Stimulated activated CD4-positive, alpha-beta T cell treated with anti-CD3 and anti-CD28 coated beads, Interleukin-4, amount 100 ng/mL, for 1 hour (primary cell): ENCODE results near the gene RPH3AL.
"Not testable (repeated sequence)": the region's sequence is repeated elsewhere in the genome, so short reads cannot be mapped to it uniquely, and the experiment has no call there.

Source experiments
- DNase-seq: peaks from one replicate; pipeline ENCODE4 v3.0.0-alpha.2; 2020

The RPH3AL gene

DNA sequence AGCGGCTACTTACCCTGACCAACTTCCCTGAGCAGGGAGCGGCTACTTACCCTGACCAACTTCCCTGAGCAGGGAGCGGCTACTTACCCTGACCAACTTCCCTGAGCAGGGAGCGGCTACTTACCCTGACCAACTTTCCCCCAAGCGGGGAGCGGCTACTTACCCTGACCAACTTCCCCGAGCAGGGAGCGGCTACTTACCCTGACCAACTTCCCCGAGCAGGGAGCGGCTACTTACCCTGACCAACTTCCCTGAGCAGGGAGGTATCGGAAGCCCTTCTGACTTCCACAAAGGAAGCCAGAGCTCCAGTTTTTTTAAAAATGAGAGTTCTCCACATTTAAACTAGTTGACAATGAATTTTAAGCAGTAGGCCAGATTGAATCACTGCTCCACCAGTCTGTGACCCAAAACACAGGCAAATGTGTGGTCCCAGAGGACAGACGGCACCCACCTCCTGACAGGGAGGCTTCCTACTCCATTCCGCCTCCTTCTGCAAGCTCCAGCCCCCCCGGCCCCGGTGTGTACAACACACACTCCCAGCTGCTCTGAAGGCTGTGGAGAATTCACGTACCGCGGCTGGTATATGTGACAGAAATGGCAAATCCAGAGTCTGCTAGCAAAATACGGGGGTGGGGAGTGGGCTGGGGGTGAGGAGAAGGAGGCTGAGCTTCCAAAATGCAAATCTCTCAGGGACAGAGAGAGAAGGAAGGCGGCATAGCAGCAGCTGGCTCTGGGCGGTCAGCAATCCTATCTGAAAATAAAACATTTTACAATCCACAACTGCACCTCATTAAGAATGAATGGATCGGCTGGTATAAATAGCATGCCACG, 118.2 kb downstream of the RPH3AL start:
- DNase-seq: not testable (repeated sequence)

DNA sequence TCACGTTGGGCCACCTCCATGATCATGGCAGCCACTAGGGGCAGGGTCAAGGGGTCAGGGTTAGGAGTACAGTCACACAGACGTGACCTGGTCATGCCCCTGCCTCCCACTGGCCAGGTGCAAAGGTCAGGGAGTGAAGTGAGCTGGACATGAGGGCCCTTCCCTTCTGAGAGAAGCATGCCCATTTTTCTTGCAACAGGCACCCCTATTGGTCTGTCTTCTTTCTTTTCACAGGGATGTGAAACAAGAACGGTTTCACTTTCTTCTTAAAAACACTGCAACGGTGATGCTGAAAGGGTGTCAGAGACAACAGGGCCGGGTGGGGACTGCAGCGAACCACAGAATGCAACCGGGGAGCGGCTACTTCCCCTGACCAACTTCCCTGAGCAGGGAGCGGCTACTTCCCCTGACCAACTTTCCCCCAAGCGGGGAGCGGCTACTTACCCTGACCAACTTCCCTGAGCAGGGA, 119.1 kb downstream of the RPH3AL start:
- no peak for DNase-seq

DNA sequence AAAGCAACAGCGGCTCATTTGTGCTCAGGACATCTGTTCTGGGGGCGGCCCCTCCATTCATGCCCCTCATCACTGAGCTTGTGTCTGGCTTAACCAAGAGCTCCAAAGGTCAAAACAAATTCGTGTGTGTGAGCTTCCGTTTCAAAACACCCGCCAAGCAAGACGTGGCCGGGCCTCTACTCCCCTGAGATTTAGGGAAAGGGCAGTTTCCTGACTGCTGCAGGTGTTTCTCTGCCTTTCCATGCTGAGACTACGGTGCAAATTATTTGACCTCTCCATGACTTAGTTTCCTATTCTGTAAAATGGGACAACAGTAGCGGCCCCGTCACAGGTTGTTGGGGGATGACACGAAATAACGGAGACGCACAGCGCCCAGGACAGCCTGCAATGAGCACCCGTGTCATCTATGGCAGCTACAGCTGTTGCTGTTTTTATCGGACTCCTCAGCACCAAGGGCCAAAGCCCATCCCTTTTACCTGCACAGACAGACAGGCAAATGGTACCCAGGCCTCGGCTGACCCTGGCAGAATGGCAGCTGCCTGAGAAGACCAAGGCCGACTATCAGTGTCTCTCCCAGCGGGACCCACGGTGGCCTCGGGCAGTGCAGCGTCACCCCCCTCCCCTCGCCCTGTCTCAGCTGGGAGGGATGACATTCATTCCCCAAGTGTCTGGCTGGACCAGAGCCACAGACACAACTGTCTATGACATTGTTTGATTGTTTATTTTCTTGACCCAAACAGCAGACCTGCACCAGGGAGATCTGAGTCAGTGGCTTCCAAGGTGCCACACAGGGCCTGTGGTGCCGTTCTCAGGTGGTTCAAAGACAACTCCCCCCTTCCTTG, 120.4 kb downstream of the RPH3AL start:
- no peak for DNase-seq

DNA sequence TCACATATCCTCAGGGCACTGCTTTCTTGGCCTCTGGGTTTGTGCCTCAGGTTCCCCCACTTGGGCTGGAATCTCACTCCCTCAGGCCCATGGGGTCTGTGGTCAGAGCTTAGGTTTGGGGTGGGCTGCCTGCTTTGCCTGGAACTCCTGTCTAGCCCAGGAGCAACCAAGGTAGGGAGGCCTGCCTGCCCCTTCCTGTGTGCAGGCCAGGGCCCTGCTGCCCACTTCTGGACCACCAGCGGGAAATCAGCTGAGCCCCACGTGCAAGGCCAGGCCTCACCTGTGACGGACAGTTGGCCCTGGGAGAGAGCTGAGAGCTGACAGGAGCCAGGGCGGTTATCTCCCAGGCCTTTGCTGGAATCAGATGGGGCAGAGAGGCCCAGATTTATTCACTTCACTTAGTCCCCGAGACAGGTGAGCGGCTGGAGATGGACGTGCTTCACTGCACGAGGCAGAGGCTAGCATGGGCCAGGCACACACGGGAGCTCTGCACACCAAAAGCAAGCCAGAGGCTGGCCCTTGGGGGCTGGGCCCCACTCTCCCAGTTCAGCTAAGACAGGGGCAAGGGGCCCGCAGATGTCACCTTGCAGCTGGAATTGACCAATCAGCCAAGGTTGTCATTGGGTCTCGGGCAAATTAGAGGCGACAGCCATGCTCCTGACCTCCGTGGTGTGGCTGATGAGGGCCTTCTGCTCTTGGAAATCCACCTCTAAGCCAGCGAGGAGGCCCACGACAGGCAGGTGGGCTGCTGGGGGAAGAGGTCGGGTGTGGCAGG, 121.2 kb downstream of the RPH3AL start:
- no peak for DNase-seq

DNA sequence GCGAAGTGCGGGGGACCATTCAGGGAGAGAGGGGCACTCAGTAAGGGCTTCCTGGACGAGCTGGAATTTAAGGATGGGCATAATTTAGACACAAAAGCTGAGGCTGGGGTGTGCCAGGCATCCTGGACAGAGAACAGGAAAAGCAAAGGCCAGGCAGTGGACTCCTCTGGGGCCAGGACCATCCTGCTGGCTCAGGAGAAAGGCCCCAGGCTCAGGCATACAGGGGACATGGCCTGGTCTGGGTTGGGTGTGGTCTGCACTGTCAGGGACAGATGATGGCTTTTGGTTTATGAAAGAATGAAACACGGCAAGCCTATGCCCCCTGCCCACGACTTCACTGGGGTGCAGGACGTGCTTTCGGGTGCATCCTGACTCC, 122.2 kb downstream of the RPH3AL start:
- no peak for DNase-seq

GRCh38 chr17:229709-230394, 122.8 kb downstream of the RPH3AL start:
- no peak for DNase-seq

DNA sequence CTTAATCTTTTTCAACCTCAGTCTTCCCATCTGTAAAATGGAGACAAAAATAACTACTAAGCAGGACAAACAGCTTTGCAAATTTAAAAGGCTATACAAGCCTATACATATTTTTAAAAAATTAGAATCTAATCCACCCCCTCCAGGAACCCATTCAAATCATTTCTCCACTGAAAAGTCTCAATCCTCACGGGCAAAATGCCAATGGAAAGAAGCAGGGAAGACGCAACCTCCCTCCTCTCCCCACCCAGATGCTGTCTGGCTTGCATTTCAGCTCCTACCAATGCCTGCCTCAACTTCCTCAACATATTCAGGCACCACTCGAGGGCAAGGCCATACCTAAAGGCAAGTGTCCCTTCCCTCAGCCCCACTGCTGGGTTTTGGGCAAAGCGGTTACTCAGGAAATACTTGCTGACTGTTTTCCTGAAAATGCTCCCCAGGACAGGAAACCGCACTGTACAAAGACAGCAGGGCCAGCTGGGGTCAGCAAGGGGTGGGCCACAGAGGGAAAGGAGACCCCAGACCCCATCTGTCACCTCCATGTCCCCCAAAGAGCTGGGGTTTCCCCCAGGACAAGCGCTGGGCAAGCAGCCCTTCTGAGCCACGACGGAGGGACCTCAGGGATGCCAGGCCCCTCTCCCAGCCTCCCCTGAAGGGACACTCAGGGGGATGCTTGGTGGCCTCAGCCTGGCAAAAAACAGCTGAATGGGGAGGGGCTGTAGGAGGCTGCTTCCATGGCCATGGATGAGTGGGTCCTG, 123.5 kb downstream of the RPH3AL start:
- no peak for DNase-seq

DNA sequence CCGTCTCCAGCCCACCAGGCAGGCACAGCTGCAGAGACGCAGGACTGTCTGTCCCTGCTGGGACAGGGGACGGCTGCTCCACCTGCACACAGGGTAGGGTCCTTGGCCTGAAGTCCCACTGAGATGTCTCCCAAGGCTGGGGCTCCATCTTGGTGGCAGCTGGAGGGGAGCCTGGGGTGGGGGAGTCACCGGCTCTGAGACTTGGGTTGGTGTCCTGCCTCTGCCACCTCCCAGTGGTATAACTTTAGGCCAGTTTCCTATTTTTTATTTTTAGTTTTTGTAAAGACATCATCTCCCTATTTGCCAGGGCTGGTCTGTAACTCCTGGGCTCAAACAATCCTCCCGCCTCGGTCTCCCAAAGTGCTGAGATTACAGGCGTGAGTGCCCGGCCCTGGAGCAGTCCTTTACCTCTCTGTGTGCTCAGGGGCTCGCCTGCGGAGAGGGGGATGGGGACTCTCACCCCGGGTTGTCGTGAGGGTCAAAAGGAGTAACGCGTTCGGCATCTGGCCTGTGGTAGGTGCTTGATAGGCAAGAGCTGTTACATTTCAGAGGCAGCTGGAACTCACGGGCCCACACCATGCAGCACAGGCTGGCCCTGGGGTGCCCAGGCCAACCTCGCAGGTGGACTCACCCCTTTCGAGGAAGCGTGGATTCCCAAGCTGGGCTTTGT, 124.5 kb downstream of the RPH3AL start:
- DNase-seq: no peak

- DNase-seq: no peak
Observed at GRCh38 chr17:227078-227945, 125.3 kb downstream of the RPH3AL start.

- DNase-seq: no peak
Observed at GRCh38 chr17:226108-227077, 126.2 kb downstream of the RPH3AL start.

- DNase-seq: no peak
Observed at GRCh38 chr17:225551-225950, 127.1 kb downstream of the RPH3AL start.

DNA sequence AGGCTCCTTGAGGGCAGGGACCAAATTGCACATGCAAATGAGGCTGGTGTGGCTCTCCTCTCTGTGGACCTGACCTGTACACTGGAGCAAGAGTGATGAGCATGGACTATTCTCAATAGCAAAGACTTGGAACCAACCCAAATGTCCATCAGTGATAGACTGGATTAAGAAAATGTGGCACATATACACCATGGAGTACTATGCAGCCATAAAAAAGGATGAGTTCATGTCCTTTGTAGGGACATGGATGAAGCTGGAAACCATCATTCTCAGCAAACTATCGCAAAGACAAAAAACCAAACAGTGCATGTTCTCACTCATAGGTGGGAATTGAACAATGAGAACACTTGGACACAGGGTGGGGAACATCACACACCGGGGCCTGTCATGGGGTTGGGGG, 128.0 kb downstream of the RPH3AL start:
- DNase-seq: not testable (repeated sequence)

DNA sequence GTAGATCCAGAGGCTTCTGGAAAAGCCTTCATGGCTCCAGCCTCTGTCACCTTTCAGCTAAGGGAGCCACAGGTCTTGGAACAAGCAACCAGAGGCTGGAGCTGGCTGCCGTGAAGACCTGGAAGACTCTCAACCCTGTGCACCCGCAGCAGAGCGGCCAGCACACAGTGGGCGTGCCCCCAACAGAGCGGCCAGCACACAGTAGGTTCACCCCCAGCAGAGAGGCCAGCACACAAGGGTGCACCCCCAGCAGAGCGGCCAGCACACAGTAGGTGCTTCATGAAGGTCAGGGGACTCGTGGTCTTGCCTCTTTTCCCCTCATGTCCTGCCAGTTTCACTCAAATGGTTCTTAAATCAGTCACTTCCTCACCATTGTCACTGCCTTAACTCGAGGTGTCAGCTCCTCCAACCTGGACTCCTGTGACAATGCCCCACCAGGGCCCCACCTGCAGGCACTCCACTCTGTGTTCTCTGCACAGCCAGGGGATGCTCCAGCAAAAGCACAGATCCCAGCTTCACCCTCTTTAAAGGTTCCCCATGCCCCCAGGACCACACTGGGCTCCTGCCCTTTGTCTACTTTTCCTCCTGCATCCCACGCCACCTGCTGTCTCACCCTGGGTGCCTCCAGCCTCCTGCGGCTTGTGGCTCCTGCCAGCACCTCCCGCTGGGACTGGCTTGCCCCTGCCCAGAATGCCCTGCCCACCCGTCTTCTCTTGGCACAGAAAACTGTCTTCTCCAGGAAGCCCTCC, 128.7 kb downstream of the RPH3AL start:
- DNase-seq: no peak

DNA sequence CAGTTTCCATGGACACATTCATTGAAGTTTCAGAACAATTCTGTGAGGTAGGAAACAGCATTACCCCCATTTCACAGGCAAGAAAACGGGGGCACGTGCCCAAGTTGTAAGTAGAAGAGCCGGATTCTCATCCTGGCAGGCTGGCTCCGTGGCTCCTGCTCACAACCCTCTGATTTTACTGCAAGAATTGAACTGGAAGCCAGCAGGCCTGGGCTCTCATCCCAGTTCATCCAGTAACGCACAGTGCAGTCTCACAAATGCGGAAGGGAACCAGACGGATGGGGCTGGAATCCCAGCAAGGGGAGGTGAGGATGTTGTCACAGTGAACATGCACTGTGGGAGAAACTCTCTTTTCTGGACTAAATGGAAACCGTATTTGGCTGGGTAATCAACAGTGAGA, 130.4 kb downstream of the RPH3AL start:
- no peak for DNase-seq

DNA sequence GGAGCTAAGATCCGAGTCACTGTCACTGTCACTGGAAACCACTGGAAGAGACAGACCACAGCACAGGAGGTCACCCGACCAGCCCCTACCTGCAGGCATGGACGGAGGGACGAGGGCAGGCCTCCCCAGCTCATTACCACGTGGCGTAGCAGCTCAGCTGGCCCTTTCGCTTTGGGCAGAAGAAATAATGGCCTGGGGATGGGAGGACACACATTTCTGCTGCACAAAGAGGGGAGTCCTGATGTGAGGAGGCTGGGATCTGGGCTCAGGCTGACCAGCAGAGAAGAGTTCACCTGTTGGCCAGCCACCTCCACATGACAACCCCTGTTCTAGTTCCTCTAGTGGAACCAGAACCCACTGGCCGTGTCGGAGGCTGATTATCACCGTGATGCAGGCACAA, 132.9 kb downstream of the RPH3AL start:
- DNase-seq: no peak

DNA sequence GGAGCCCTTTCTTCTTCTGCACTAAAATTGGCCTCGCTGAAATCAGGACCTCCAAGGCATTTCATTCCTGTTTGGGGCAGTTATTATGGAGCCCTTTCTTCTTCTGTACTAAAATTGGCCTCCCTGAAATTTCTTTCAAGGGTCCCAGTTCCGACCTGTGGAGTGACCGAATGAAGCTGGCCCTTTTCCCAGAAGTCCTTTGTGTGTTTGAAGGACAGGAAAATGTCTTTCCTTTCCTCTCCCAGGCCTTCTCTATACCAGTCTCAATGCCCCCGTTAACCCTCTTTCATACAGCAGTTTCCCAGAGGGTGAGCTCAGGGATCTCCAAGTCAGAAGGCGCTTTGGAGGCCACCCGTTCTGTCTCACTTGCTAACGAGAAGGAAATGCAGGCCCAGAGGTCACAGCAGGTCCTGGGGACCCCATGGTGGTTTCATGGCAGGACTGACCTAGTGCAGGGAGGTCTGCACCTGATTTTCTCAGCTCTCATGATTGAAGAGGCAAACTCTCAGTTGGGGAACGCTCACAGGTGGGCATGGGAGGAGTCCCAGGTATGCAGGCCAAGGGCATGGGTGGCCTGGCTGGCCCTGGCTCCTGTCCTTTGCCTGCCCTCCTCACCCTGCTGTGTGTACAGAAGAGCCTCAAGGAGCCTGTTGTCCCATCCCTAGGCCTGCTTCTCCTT, 134.0 kb downstream of the RPH3AL start:
- DNase-seq: no peak

- no peak for DNase-seq
Observed at GRCh38 chr17:216625-217024, 136.0 kb downstream of the RPH3AL start.
